Dermis blood vessel endothelial cell (primary cell): ENCODE data around the gene P2RY6. TPM values are rescaled to one million over a fixed set of nuclear protein-coding genes. Genes with fewer than 3 reads are reported as not detected.

Source experiments
- DNase-seq: peaks from one replicate; pipeline ENCODE4 v3.0.0; 2010
- total RNA-seq: library from RNA; depleted of rRNA; stranded (reverse); fragments of >200 nt; gene quantifications from 2 replicates; pipeline ENCODE4 v1.2.3, GENCODE V29; 2014

Gene P2RY6
- total RNA-seq, 1 donor from 2014 or later = not detected

- peak; percentile 68 for DNase-seq
Measured at GRCh38 chr11:73237471-73238290, 34.5 kb upstream of the P2RY6 start.

DNA sequence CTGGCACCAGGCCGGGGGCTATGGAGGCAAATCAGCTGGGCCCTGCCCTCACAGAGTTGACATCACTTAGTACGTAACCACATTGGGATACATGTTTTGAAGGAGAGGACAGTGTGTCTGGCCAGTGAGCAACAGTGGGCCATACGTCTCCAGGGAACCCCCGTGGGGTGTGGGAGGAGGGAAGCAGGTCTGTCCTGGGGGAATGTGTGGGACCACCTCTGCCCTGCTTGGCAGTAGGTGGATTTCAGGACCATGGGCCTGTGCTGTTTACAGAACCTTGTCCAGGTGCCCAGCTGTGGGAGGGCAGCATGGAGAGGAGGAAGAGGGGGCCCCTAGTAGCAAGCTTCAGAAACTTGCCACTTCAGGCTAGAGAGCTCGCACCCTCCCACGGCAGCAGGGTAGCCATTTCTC lies 33.0 kb upstream of the P2RY6 start:
- DNase-seq = no peak

GRCh38 chr11:73239571-73240189 lies 32.5 kb upstream of the P2RY6 start:
- no peak for DNase-seq

DNA sequence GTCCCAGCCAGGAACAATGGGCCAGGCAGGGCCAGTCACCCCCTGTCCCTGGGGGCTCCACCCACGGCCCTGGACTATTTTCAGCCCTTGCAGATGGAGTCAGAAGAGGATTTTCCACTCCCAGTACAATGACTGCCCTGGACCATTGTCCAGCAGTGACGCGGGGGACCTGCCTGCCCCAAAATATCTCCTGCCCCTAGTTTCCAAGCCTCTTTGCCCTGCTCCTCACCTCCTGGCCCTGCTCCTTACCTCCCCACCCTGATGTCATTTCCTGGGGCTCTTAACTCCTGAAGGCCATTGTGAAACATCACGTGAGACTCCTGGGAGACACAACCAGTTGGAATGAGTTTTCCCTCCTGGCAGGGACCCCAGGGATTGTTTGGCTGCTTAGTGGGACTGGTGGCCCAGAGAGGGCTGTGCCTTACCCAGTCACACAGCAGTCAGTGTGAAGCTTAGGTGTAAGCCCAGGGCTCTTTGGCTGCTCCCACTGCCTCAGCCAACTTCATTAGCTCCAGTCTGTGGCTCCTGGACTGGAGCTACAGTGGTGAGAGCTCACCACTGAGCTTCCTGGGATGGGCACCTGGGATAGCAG lies 31.9 kb upstream of the P2RY6 start:
- peak; percentile 56 for DNase-seq

GRCh38 chr11:73241300-73241699 lies 30.8 kb upstream of the P2RY6 start:
- DNase-seq = no peak

GRCh38 chr11:73242251-73243092 lies 29.7 kb upstream of the P2RY6 start:
- DNase-seq = peak; percentile 84

DNA sequence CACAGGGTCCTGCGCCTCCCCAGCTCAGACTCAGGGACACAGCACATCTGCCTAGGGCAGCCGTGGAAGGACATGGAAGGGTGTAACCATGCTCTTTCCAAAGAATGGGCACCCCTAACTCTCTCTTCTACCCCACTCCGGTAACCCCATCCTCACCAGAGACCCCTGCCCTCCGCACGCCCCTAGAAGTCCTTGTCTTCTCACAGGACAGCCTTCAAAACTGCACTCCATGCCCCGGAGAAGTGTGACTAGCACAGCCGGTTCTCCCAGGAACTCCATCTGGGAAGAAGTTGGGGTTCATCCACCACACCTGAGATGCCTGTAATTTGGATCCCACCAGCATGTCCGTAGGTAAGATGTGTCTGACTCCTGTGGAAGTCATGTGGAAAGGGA lies 29.0 kb upstream of the P2RY6 start:
- no peak for DNase-seq

DNA sequence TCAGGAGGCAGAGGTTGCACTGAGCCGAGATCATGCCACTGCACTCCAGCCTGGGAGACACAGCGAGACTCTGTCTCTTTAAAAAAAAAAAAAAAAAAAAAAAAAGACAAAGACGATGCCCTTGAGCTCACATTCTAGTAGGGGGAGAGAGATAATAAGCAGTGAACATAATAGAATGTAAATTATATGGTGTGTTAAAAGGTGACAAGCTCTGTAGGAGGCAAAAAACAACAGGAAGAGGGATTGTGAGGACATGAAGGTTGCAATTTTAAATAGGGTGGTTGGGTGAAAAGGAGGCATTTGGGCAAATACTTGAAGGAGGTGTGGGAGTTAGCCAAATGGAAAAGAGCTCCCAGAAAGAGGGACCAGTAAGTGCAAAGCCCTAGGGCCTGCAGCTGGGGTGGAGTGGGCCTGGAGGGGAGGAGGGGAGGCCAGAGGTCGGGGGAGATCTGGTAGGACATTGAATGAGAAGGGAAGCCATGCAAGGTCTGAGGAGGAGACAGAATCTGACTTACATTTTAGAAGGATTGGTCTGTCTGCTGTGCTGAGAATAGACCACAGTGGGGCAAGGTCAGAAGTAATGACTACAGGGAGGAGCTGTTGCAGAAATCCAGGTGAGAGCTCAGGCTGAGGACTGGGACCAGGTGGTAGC lies 27.4 kb upstream of the P2RY6 start:
- DNase-seq = no peak

- DNase-seq = no peak
Measured at GRCh38 chr11:73245461-73245860, 26.7 kb upstream of the P2RY6 start.

- no peak for DNase-seq
Measured at GRCh38 chr11:73246303-73246702, 25.8 kb upstream of the P2RY6 start.

DNA sequence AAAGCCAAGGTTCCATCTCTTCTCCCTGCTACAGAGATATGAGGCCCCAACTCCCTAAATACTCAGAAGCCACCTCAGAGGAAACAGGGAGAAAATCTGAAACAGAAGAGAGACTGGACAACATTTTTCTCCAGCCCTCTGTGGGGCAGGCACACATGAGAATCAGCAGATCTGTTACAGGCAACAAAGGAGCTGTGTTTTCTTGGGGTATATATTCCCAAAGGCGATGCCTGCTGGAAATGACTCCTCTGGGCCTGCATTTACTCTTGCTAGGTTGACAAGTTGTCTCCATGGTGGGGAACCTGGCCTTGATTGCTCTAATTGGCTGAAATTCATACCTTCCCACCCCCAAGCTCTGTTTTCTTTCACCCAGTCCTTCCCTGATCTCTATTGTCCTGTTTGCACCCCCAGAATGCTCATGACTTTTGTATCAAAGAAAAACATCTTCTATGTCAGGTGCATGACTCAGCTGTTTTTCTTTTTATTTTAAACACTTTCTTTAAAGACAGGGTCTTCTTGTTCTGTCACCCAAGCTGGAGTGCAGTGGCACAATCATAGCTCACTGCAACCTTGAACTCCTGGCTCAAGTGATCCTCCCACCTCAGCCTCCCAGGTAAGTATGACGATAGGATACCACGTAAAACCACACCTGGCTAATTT lies 23.5 kb upstream of the P2RY6 start:
- no peak for DNase-seq

GRCh38 chr11:73249304-73249703 lies 22.8 kb upstream of the P2RY6 start:
- no peak for DNase-seq

- no peak for DNase-seq
Measured at GRCh38 chr11:73249853-73250783, 22.0 kb upstream of the P2RY6 start.

DNA sequence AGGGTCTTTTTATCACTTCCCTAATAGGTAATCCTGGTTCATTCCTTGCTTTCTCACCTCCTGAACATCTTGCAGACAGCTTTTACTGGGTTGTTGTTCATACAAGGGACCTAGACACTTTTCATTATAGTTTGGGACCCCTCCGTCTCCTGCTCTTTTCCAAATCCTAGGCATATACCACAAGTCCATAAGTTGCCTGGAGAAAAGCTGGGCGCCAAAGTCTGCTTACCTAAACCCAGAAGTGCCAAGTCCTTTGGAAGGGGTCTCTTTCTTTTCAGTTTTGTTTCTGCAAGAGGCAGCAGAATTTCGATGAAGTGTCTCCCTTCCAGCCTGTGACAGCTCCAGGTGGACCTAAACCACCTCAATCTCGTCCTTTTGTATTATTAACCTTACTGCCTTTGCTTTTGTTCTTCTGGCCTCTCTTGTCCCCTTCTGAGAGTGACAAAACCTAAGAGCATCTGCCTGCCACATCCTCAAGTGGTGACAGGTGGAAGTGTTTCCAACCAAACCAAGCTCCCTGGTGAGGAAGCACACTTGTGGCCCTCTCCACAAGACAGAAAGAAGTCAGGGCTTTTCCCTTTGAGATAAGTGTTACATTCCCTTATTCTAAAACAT lies 19.5 kb upstream of the P2RY6 start:
- no peak for DNase-seq

GRCh38 chr11:73257342-73258103 lies 14.6 kb upstream of the P2RY6 start:
- DNase-seq = peak; percentile 55

- no peak for DNase-seq
Measured at GRCh38 chr11:73258104-73259035, 13.8 kb upstream of the P2RY6 start.

DNA sequence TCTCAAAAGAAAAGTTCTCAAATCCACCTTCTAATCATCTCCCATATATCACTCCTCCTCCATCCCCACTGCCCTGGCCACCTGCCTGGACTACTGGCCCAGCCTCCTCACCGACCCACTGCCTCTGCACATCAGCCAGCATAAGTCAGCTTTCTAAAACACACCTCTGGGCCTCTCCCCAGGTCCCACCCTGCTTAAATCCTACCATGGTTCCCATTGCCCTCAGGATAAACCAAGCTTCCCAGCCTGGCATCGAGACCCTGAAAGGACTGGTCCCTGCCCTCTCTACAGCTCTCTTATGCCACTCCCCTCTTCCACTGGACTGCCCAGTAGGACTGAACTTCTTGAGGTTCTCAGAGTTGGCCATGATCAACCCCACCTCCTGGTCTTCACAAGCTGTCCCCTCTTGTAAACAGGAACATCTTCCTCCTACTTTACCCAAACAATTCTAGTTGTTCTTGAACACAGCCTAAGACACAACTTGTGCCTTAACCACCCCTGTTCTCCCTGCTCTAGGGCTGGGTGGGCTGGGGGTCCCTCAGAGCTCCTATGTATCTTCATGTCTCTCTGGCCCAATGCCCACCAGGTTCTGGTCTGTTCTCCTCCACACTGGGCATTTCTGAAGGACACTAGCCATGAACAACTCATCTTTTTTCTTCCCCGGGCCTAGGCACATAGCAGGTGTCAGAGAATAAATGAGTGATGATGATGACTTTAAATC lies 12.6 kb upstream of the P2RY6 start:
- DNase-seq = no peak

DNA sequence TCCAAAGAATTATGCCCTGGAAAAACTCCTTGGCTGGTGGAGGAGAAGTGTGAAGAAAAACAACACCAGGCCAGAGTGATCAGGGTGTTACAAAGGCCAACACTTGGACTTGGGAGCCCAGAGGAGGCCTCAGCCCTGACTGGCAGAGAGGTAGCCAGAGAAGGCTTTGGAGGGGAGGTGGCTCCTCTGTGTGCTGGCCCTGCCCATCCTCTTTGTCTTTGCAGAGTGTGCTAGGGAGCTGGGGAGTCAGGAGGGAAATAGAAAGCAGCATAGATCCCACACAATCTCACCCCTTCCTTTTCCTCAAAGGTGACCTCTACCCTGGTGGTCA lies 12.0 kb upstream of the P2RY6 start:
- no peak for DNase-seq
